Effector memory CD8-positive, alpha-beta T cell (primary cell): Measurements from ENCODE around the gene PRR5.
"Not testable (repeated sequence)": the region's sequence is repeated elsewhere in the genome, so short reads cannot be mapped to it uniquely, and the experiment has no call there.

Experiments
- ATAC-seq: fragments of 150-1000 bp; cut with Tn5 transposase; replicated peaks from 2 replicates; pipeline ENCODE4 v1.10.0; 2021; ENCODE audit warnings: mild to moderate bottlenecking, moderate library complexity
- DNase-seq, 3 experiments: peaks; one replicate each; pipeline ENCODE4 v3.0.0; 2021
- H3K27ac Mint-ChIP-seq, 2 donors: one replicate each; pipeline ENCODE4 v1.8.0; 2022; ENCODE audit warnings: mild to moderate bottlenecking in 2 of 2, mixed read lengths in 2 of 2, moderate library complexity in 2 of 2
- H3K27me3 Mint-ChIP-seq, 2 donors: one replicate each; pipeline ENCODE4 v1.8.0; 2022; ENCODE audit warnings: mixed read lengths in 2 of 2
- H3K36me3 Mint-ChIP-seq: one replicate; pipeline ENCODE4 v1.8.0; 2022; ENCODE audit warnings: mild to moderate bottlenecking, moderate library complexity, mixed read lengths; ENCODE audit not compliant: insufficient read depth
- H3K4me1 Mint-ChIP-seq, 2 donors: one replicate each; pipeline ENCODE4 v1.8.0; 2022; ENCODE audit warnings: low read depth in 2 of 2, mixed read lengths in 2 of 2
- H3K4me3 Mint-ChIP-seq, 2 donors: one replicate each; pipeline ENCODE4 v1.8.0; 2022; ENCODE audit warnings: mild to moderate bottlenecking in 2 of 2, mixed read lengths in 2 of 2, moderate library complexity in 2 of 2
- H3K9me3 Mint-ChIP-seq, 2 donors: one replicate each; pipeline ENCODE4 v1.8.0; 2022; ENCODE audit warnings: mixed read lengths in 2 of 2

Gene PRR5

DNA sequence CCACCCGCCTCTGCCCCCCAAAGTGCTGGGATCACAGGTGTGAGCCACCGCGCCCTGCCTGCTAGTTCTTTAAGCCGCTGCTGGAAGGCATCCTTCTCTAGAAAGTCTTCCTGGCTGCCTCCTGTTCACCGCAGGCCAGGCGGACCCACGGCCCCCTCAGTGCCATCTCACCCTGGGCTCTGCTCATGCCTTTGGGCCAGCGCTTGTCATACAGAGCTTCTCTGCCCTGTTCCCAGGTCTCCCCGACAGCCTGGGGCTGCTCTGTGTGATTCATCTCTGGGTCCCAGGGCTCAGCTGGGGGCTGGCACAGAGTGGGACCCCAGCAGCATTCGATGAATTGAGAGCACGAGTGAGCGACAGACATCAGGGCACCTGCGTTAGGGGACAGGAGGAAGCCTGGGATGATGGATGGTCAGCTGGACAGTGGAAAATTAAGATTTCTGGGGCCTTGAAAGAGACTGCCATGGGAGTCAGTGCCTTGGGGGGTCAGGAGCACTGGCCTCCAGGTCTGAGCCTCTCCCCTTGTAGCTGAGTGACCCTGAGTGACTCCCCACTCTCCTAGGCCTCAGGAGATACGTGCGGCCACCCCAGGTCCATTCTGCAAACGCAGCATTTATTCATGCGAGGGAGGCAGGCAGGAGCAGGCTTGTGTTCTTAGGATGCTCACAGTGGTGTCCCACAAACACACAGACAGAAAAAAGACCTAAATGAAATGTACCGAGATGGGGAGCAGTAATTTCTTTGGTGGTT is 23.3 kb upstream of the PRR5 start:
- ATAC-seq (no peak), DNase-seq (no peak)
- Mint-ChIP-seq H3K36me3 (peaks cover 37% of the 10 kb centered on the region), H3K27ac (peak overlapping the region; percentile 71 to 75), H3K4me1 (peaks cover 53% of the 10 kb centered on the region in 2 donors), H3K9me3 (no peaks in the 10 kb centered on the region), H3K27me3 (no peaks in the 10 kb centered on the region), H3K4me3 (no peak overlapping the region)

DNA sequence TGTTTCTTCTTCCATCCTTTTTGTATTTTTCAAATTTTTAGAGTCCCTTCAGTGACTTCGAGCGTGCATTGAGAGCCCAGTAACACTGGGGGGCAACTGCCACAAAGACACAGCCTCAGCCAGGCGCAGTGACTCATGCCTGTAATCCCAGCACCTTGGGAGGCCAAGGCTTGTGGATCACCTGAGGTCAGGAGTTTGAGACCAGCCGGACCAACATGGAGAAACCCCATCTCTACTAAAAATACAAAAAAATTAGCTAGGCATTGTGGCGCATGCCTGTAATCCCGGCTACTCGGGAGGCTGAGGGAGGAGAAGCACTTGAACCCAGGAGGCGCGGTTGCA is 22.7 kb upstream of the PRR5 start:
- Mint-ChIP-seq H3K4me1 (peaks cover 54 to 57% of the 10 kb centered on the region in 2 donors), H3K36me3 (peaks cover 40% of the 10 kb centered on the region), H3K4me3 (peak overlapping the region in 1 of 2 donors; percentile 42), H3K27ac (peak overlapping the region in 1 of 2 donors; percentile 71)
- ATAC-seq, DNase-seq, H3K9me3 Mint-ChIP-seq, H3K27me3 Mint-ChIP-seq: not testable (repeated sequence)

DNA sequence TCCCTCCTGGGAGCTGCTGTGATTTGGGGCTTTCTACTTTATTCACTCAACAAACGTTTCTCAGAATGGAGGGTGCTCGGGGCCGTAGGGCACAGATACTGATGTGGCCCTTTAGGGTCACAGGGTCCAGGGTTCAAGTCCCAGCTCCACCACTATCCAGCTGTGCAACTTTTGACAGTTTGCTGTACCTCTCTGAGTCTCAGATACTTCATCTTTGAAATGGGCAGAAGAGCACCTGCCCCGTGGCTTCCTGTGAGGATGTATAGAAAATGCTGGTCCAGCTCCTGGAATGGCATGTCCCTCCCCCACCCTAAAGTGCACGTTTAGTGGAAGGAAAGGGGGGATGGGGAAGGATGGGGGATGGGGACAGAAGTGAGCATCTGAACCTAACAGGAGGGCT is 21.9 kb upstream of the PRR5 start:
- Mint-ChIP-seq H3K9me3 (no peaks in the 10 kb centered on the region), H3K36me3 (peaks cover 48% of the 10 kb centered on the region), H3K27me3 (no peaks in the 10 kb centered on the region), H3K4me3 (no peak overlapping the region), H3K27ac (no peak overlapping the region), H3K4me1 (peaks cover 62 to 65% of the 10 kb centered on the region in 2 donors)
- DNase-seq = no peak
- no peak for ATAC-seq

DNA sequence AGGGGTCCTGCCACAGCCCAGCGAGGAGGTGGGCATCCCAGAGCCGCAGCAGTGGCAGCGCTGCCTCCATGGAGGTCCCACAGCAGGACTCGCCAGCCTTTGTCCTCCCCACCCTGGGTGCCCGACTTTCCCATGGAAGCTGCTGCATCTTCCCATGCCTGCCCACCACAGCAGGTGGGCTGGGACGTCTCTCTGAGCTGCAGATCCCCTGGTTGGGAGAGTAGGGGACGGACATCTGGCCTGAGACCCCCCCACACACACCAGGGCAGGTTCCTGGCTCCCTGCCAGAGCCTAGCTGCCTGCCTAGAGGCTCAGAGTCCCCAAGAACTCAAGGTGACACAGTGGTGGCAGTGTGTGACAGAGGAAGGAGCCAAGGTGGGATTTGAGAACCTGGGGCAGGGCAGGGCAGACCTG is 21.5 kb upstream of the PRR5 start:
- Mint-ChIP-seq H3K27me3 (no peaks in the 10 kb centered on the region), H3K4me1 (peaks cover 62 to 66% of the 10 kb centered on the region in 2 donors), H3K27ac (peak overlapping the region in 1 of 2 donors; percentile 82), H3K4me3 (no peak overlapping the region), H3K9me3 (no peaks in the 10 kb centered on the region), H3K36me3 (peaks cover 52% of the 10 kb centered on the region)
- no peak for ATAC-seq
- no peak for DNase-seq

DNA sequence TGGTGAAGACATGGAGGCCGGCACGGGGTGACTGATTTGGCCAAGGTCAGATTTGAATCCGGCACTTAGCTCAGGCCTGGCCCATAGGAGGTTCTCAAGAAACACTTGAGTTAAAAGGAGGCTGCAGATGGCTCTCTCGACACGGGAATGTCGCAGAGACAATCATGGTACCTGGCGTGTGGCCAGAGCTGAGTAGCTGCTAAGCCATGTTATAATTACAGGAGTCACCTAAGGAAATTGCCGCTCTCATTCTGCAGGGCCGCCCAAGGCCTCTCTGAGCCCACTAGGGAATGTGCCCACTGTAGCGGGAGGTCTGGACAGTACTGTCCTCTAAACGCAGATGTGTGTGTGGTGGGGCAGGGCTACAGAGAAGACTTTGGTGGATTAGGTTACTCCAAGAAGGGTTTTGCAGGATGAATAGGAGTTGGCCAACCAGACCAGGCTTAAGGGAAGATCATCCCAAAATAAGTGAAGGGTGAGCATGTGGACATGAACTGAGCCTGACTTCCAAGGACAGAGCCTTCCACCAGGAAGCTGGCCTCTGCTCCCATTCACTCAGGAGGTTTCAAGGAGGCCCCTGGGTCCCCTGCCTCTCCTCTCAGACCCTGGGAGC is 19.3 kb upstream of the PRR5 start:
- peaks cover 56 to 63% of the 10 kb centered on the region in 2 donors for H3K4me1 Mint-ChIP-seq
- H3K9me3 Mint-ChIP-seq = no peaks in the 10 kb centered on the region
- no peaks in the 10 kb centered on the region for H3K27me3 Mint-ChIP-seq
- H3K36me3 Mint-ChIP-seq = peaks cover 42% of the 10 kb centered on the region
- peak overlapping the region; percentile 56 to 93 for H3K27ac Mint-ChIP-seq
- DNase-seq (no peak), ATAC-seq (no peak)
- H3K4me3 Mint-ChIP-seq = peak overlapping the region; percentile 63

DNA sequence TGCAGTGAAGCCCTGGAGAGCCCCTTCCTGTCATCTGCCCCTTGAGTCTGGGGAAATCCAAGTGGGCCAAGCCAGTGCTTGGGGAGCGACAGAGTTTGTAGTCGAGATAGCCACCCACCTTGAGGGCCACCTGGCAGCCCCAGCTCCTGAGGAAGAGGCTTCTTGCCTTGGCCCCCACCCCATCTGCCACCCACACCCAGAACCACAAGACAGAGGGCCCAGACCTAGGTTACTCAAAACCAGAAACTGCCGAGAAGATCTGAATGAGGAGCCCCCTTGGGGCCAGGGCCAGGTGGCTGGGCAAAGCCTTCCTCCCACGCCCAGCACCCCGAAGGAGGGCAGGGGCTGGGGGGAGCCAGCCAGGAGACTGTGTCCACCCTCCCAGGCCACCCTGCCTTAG is 18.8 kb upstream of the PRR5 start:
- Mint-ChIP-seq H3K4me1 (peaks cover 56 to 61% of the 10 kb centered on the region in 2 donors), H3K36me3 (peaks cover 42% of the 10 kb centered on the region), H3K4me3 (peak overlapping the region; percentile 63), H3K9me3 (no peaks in the 10 kb centered on the region), H3K27ac (peak overlapping the region in 1 of 2 donors; percentile 93), H3K27me3 (no peaks in the 10 kb centered on the region)
- ATAC-seq = no peak
- no peak for DNase-seq

DNA sequence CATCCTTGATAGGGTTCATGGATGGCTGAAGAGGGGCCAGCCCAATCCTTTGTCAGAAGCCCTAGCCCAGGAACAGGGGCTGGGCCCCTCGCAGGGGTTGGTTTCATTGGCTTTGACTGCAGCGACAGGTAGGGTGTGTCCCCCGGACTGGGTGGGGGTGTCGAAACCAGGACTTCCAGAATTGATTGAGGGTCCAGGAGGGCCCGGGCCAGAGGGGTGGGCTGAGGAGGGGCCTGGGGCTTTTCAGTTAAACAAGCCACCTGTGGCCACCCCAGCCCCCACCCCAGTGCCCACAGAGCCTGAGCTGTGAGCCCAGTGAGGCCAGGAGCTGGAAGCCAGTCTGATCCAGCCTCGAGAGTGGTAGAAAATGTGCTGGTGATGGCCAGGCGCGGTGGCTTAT is 18.1 kb upstream of the PRR5 start:
- Mint-ChIP-seq H3K9me3 (no peaks in the 10 kb centered on the region), H3K36me3 (peaks cover 37% of the 10 kb centered on the region), H3K27ac (peak overlapping the region; percentile 93), H3K27me3 (no peaks in the 10 kb centered on the region), H3K4me1 (peaks cover 54 to 58% of the 10 kb centered on the region in 2 donors), H3K4me3 (peak overlapping the region; percentile 27 to 82)
- ATAC-seq = no peak
- no peak for DNase-seq

DNA sequence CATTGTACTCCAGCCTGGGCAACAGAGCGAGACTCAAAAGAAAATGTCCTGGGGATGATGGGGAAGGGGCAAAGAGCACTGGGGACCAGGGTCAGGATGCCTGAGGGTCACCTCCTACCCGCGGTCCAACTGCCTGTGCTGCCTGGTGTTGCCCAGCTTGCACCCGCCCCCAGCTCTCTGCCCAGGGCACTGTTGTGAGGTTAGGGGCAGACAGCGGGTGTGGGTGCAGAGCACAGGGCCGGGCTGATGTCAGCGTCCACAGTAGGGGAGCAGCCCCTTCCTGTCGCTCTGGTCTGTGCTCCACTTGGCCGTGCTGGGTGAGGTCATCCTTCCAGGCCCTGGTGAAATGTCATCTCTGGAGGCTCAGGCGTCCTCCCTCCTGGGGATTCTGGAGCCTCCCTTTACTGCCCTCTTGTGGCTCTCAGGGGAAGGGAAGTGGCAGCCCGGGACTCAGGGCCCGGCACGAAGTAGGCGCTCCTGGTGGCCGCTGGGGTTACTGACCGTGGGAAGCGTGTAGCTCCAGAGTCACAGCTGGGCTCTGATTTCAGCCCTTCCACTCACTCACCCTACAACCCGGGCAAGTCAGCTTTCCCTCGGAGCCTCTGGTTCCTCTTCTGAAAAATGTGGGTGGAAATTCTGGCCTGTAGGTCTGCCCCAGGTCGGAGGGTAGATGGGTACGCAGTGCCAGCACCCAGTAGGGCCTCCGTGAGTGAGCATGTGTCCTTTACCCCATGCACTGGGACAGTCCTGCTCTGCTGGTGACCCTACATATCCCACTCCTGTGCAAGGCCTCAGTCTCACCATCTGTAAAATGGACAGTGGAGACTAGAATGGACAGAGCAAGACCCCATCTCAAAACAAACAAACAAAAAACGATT is 17.3 kb upstream of the PRR5 start:
- DNase-seq (peak; percentile 85 to 89 (median 86)), ATAC-seq (peak; percentile 80)
- Mint-ChIP-seq H3K27ac (peak overlapping the region; percentile 93), H3K36me3 (peaks cover 36% of the 10 kb centered on the region), H3K4me1 (peaks cover 48 to 57% of the 10 kb centered on the region in 2 donors), H3K27me3 (no peaks in the 10 kb centered on the region), H3K9me3 (no peaks in the 10 kb centered on the region), H3K4me3 (peak overlapping the region; percentile 76 to 82)

DNA sequence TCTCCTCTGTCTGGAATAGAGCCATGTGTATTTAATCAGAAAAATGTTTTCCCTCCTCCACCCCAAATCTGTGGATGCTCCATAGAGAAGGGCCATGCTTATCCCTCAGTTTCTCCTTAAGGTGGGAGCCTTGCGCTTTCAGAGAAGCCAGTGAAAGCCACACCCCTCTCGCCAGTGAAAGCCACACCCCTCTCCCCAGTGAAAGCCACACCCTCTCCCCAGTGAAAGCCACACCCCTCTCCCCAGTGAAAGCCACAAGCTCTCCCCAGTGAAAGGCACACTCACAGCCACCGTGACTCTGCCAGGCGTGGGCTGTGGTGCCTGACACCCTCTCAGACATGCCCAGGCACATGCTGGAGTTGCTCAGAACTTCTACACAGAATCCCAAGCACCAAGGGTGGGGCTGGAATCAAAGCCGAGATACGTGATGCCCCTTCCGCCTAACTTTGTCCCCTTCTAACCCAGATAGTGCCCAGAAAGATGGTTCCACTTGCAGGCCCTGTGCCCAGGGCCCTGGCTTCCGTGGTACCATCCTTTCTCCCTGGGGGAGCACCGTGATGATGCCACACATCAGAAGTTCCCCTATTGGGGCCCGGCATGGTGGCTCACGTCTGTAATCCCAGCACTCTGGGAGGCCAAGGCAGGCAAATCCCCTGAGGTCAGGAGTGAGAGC is 16.5 kb upstream of the PRR5 start:
- H3K27ac Mint-ChIP-seq = peak overlapping the region; percentile 93
- H3K36me3 Mint-ChIP-seq = peaks cover 31% of the 10 kb centered on the region
- ATAC-seq (peak; percentile 87), DNase-seq (peak; percentile 84 to 86 (median 84))
- H3K4me1 Mint-ChIP-seq = peaks cover 50 to 59% of the 10 kb centered on the region in 2 donors
- no peaks in the 10 kb centered on the region for H3K27me3 Mint-ChIP-seq
- peak overlapping the region; percentile 76 to 82 for H3K4me3 Mint-ChIP-seq
- H3K9me3 Mint-ChIP-seq = no peaks in the 10 kb centered on the region

DNA sequence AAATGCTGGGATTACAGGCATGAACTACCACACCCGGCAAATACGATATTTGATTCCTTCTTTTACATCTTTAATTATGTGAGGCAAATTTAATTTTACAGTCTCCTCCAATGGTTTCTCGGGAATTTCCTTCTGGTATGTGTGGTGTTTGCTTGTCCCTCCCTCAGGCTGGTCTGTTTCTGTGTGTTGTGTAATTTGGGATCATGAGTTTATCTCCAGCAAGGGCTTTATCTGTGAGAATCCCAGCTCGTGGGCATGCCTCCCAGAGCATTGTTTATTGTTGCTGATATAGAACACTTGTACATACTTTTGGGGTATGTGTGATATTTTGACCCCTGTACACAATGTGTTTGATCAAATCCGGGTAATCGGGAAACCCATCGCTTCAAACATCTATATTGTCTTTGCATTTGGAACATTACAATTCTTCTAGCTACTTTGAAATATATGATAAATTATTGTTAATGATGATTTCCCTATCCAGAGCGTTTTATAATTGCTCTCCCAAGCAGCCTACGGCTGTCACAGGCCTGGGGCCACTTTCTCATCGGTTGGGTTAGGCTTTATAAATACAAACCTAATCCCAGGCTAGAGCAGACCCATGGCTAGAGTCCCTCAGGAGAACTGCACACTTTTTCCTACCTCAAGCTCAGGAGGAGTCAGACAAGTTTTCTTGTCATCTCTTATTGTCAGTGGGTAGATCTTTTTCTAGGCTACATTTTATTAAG is 15.0 kb upstream of the PRR5 start:
- peak overlapping the region in 1 of 2 donors; percentile 13 for H3K4me3 Mint-ChIP-seq
- no peak for DNase-seq
- H3K36me3 Mint-ChIP-seq = peaks cover 31% of the 10 kb centered on the region

DNA sequence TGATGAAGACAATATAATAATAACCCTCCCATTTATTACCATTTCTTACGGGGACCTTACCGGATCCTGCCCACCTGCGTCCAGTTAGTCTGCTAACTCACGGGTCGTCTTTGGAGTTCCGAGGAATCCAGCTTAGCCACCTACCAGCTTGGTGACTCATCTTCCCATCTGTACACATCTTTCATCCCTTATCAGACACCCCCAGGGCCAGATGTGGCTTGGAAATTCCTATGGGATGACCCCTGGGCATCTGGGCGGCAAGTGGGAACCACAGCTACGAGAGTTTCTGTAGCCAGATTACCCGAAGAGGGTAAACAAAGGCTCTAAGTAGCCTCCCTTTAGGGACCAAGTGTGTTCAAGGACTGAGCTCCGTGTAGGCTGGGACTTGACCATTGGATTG is 12.8 kb upstream of the PRR5 start:
- Mint-ChIP-seq H3K27ac (no peak overlapping the region), H3K4me1 (peaks cover 27 to 29% of the 10 kb centered on the region in 2 donors), H3K27me3 (no peaks in the 10 kb centered on the region), H3K9me3 (no peaks in the 10 kb centered on the region), H3K4me3 (no peak overlapping the region), H3K36me3 (peaks cover 35% of the 10 kb centered on the region)
- ATAC-seq (no peak), DNase-seq (no peak)

More for the DNA sequence above, 15.0 kb upstream of the PRR5 start:
- Mint-ChIP-seq H3K4me1 (peaks cover 40 to 45% of the 10 kb centered on the region in 2 donors), H3K9me3 (no peaks in the 10 kb centered on the region), H3K27ac (no peak overlapping the region), H3K27me3 (no peaks in the 10 kb centered on the region)
- no peak for ATAC-seq

DNA sequence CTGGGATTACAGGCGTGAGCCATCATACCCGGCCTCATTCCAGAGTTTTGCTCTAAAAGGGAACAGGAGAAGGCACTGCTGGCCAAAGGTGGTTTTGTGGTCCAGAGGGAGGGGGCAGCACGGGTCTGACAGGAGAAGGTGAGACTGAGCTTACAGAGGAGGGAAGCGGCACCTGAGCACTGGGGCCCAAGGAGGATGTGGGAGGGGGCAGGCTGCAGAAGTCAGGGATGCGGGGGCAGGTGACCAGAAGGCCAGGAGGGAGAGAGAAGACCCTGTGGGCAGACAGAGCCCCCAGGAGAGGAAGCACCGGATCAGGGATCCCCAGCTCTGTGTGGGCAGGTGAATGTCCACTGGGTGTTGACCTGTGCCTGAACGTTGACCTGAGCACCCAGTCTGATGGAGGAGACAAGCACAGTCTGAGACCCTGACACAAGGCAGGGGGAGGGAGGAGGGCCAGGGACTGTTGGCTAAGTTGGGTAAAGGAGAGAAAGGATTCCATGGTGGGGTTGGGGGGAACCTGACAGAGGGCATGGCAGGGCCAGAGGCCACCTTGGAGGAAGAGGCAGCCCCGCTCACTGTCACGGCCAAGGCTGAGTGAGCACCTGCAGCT is 12.0 kb upstream of the PRR5 start:
- H3K9me3 Mint-ChIP-seq = no peaks in the 10 kb centered on the region

More for the DNA sequence above, 12.0 kb upstream of the PRR5 start:
- DNase-seq (no peak), ATAC-seq (no peak)
- H3K4me3 Mint-ChIP-seq = no peak overlapping the region
- H3K27me3 Mint-ChIP-seq = no peaks in the 10 kb centered on the region
- H3K4me1 Mint-ChIP-seq = peaks cover 18 to 21% of the 10 kb centered on the region in 2 donors
- H3K27ac Mint-ChIP-seq = peak overlapping the region; percentile 65
- peaks cover 30% of the 10 kb centered on the region for H3K36me3 Mint-ChIP-seq
